22Rv1 (cell line): ENCODE results near the gene PDCD11.

Source experiments
- CTCF ChIP-seq: fragments of 450-650 bp; IDR thresholded peaks from 2 replicates; pipeline ENCODE4 v1.5.1; 2017; ENCODE audit warnings: mild to moderate bottlenecking
- ZFX ChIP-seq: fragments of 450-650 bp; IDR thresholded peaks from 2 replicates; pipeline ENCODE4 v1.6.1; 2017; ENCODE audit warnings: antibody characterized with exemption, borderline replicate concordance

GRCh38 chr10:103481974-103482531 lies 85.6 kb downstream of the PDCD11 start:
- peak; percentile 83 for TF ChIP-seq CTCF
- no peak for TF ChIP-seq ZFX
